Measurements from ENCODE around the gene MMD. TPM values are rescaled to one million over a fixed set of nuclear protein-coding genes. Genes with fewer than 3 reads are reported as not detected.
"Not testable (repeated sequence)": the region's sequence is repeated elsewhere in the genome, so short reads cannot be mapped to it uniquely, and the experiment has no call there.

Gene MMD, protein sequence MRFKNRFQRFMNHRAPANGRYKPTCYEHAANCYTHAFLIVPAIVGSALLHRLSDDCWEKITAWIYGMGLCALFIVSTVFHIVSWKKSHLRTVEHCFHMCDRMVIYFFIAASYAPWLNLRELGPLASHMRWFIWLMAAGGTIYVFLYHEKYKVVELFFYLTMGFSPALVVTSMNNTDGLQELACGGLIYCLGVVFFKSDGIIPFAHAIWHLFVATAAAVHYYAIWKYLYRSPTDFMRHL
- total RNA-seq, result 4.3 TPM

- DNase-seq (ENCODE audit: low spot score), result peak; percentile 66
- peak; percentile 59 for ATAC-seq
These were observed at the start of gene MMD for GRCh38 chr17:55421179-55421934. TSS of gene MMD (minus strand) at chr17:55421835. CDS start at chr17:55421695, 140 bp downstream.

GRCh38 chr17:55466671-55467070 lies 45.0 kb upstream of the MMD start:
- DNase-seq (ENCODE audit: low spot score), result no peak
- ATAC-seq, result peak; percentile 18

DNA sequence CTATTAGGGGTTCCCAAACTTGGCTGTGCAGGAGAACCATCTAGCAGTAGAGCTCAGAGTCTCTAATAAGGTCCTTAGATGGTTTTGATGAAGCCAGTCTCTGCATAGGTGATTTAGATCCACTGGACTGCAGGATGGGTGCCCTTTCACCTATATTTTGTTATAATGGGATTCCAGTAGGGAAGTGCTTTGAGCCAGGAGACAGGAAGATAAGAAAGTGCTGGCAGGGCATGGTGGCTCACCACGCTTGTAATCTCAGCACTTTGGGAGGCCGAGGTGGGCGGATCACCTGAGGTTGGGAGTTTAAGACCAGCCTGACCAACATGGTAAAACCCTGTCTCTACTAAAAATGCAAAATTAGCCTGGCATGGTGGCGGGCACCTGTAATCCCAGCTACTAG lies 44.1 kb upstream of the MMD start:
- not testable (repeated sequence) for DNase-seq (ENCODE audit: low spot score); ATAC-seq

- ATAC-seq (no peak), DNase-seq (ENCODE audit: low spot score) (no peak)
These were observed 42.0 kb upstream of the MMD start for GRCh38 chr17:55463600-55463999.

GRCh38 chr17:55462711-55463110 lies 41.1 kb upstream of the MMD start:
- DNase-seq (ENCODE audit: low spot score) (no peak), ATAC-seq (no peak)

- ATAC-seq (no peak), DNase-seq (ENCODE audit: low spot score) (no peak)
These were observed 40.6 kb upstream of the MMD start for GRCh38 chr17:55462234-55462633.

GRCh38 chr17:55458978-55459377 lies 37.3 kb upstream of the MMD start:
- no peak for ATAC-seq
- DNase-seq (ENCODE audit: low spot score), result no peak

DNA sequence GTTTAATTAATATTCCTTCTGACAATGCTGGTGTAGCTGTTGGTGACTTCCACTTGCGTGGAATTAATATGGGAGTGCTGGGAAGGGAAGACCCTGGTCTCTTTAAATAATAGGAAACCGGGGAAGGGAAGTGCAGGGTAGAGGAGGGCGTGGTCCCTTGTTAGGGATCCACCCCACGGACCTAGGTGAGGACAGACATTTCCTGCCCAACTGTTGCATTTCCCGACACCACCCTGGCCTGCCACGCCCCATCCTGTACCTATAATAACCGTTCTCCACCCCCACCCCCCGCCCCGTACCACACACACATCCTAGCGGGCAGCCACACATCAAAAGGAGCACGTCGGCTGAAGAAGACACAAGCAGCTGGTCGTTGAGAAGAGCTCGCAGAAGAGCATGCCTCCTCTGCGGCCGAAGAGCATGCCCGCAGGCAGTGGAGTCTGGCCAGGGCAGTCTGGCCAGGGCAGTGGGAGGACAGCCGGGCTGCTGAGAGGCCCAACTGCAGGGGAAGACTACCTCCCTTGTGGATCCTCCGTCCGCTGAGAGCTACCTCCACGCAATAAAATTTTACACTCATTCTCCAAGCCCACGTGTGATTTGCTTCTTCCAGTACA lies 36.8 kb upstream of the MMD start:
- no peak for ATAC-seq
- no peak for DNase-seq (ENCODE audit: low spot score)

DNA sequence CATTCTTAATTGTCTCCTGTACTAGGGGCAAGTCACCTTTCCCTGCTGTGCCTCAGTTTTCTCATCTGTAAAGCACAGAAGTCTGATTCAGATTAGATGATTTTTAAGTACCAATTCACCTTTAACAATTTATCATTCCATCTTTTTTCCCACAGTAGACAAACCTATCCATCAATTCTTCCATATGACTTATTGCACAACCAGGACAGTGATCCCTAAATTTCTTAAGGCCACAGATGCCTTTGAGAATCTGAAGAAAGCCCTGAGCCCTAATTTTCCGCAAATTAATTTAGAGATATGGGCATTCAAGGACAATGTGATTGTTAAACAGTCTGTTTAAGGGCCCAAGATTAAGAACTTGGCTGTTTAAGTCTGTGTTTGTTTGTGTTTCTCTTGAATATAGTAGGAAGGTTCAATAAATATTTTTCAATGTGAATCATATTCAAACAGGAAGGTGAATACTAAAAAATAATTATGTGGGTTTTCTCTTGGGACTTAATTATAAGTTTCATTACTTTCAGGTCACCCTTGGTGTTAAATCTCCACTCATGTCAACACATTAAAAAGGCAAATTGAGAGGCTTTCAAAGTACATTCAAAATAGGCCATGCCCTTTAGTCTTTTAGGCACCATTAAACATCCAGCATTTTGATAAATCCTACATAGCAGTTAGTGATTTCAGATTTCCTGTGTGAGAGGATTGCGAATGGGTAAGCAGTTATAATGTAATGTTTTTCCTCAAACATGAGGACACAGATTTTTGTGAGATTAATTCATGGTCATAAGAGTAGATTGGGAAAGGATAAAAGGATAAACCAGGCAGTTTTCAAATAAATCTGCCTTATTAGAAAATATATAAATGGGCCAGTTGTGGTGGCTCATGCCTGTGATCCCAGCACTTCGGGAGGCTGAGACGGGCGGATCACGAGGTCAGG lies 34.9 kb upstream of the MMD start:
- DNase-seq (ENCODE audit: low spot score) (no peak), ATAC-seq (no peak)

GRCh38 chr17:55454906-55455474 lies 33.4 kb upstream of the MMD start:
- DNase-seq (ENCODE audit: low spot score) (no peak), ATAC-seq (no peak)

- no peak for DNase-seq (ENCODE audit: low spot score)
- no peak for ATAC-seq
These were observed 32.4 kb upstream of the MMD start for GRCh38 chr17:55453839-55454557.

DNA sequence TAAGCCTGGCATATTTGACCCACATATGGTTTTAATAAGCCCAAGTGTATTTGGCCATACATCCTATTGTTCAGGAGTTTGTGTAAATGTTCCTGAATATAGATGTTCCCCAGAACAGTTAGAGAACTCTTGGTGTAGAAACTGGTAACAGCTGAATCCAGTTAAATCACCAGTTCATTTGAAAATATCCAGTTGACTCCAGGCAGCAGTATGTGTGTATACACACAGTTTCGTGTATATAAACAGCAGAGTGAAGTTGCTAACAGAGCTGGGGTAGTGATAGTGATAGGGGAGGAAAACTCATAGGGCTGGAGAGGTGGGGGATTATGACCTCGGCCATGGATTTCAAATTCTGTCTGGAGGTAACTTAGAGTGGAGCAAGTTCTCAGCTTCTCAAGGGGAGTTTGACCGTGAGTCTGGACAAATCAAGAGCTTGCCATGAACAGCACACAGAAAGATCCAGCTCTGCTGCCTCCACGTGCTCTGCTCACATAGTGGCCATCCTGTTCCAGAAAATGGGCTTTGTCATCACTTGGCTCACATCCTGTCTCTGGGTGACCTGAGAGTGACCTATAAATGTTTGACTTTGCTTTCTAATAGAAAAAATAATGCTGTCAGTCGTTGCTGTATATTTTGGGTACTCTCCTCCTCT lies 30.6 kb upstream of the MMD start:
- ATAC-seq (peak; percentile 95), DNase-seq (ENCODE audit: low spot score) (peak; percentile 85)

DNA sequence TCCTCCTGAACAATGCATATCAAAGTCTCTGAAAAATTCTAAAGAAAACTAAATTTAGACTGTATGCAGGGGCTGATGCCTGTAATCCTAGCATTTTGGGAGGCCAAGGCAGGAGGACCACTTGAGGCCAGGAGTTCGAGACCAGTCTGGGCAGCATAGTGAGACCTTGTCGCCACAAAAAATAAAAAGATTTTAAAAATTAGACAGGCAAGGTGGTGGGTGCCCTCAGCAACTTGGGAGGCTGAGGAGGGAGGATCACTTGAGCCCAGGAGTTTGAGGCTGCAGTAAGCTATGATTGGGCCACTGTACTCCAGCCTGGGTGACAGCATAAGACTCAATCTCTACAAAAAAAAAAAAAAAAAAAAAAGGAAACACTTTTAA lies 30.1 kb upstream of the MMD start:
- ATAC-seq (no peak), DNase-seq (ENCODE audit: low spot score) (no peak)

DNA sequence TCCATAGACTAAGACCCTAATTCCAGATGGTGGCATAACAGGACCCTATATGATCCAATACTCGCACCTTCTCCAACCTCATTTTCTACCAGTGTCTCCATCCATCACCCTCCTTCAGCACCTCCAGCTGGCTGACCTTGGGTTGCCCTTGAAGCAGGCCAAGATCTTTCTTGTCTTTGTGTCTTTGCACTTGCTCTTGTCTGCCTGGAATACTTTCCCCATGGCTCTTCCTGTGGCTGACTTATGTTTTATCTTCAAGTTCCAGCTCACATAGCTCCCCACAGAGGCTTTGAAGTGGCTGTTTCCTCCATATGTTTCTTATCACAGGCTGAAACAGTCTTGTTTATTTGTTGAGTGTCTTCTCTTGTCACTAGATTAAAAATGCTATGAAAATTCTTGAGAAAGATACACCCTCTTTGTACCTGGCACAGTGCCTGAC lies 29.6 kb upstream of the MMD start:
- DNase-seq (ENCODE audit: low spot score) (no peak), ATAC-seq (no peak)

DNA sequence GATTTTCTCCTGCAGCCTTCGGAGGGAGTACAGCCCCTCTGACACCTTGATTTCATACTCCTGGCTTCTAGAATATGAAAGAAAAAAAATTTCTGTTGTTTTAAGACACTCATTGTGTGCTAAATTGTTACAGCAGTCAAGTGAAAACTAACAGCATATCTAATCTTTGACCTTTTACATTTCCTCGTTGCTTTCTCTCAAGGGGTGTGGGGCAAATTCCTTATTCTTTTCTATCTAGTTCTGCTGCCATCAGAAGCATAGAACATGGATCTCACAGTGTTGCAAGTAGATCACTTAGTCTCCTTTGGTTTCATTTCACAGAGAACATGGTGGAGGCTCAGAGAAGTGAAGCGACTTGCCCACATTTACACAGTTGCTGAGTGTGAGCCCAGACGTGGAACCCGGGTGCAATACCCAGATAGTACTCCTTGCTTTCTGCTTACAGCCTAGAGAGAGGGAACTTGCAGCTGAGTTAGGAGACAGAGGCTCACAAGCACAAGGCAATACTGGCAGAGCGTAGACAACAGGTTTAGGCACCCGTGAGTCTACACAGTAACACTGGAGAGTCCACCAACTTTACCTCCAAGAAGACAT lies 28.7 kb upstream of the MMD start:
- DNase-seq (ENCODE audit: low spot score) (no peak), ATAC-seq (no peak)

- ATAC-seq, result no peak
- DNase-seq (ENCODE audit: low spot score), result no peak
These were observed 27.0 kb upstream of the MMD start for GRCh38 chr17:55448681-55449080.

- ATAC-seq, result peak; percentile 86
- DNase-seq (ENCODE audit: low spot score), result no peak
These were observed 25.1 kb upstream of the MMD start for GRCh38 chr17:55446581-55447205.

DNA sequence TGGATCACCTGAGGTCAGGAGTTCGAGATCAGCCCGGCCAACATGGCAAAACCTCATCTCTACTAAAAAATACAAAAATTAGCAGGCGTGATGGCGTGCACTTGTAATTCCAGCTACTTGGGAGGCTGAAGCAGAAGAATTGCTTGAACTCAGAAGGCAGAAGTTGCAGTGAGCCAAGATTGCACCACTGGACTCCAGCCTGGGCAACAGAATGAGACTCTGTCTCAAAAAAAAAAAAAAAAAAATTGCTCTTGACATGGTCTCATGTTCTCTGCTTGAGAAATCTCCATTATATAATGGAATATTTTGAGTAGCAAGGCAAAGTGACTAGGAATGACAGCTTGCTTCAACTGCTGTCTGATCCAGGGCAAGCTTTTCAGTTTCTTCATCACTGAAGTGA lies 24.4 kb upstream of the MMD start:
- ATAC-seq, result peak; percentile 17
- DNase-seq (ENCODE audit: low spot score), result not testable (repeated sequence)
